ENCODE measurements around the gene BRINP3. TPM values are rescaled to one million over a fixed set of nuclear protein-coding genes. Genes with fewer than 3 reads are reported as not detected.

BRINP3 gene
- total RNA-seq, 1 donor from 2014 or later: 0.25 TPM

DNA sequence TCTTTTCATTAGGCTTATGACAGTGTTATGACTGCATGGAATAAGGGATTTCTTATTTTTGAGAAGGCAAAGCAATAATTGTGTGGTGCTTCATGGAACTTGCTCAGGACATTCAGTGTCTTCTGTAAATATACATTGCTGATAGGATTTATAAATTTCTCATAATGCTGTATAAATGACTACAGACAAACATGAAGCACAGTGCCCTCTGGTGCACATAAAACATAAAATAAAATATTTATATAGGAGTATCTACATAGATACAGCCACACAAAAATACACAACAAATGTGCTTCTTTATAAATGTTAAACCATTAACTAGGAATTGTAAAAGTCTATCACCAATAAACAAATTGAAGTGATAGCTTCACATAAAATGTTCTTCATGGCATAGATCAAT lies 24.1 kb downstream of the BRINP3 start:
- H3K4me1 Mint-ChIP-seq: no peaks in the 10 kb centered on the region

DNA sequence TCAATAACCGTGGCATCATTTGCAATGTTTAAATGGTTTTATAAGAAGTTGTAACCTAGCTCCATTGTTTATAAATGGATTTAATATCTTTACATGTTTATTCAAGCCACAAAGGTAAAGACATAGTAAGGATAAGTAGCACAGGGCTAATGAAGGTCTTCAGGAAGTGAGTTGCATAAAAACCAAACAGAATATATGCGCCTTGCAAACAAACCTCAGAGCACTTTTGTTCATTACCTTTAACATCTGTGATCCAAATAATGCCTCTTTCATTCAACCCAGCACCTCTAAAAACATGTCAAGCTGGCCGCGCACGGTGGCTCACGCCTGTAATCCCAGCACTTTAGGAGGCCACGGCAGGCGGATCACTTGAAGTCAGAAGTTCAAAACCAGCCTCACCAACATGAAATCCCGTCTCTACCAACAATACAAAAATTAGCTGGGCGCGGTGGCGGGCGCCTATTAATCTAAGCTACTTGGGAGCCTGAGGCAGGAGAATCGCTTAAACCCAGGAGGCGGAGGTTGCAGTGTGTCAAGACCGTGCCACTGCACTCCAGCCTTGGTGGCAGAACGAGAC lies 25.3 kb downstream of the BRINP3 start:
- H3K27ac Mint-ChIP-seq: no peak overlapping the region
- no peaks in the 10 kb centered on the region for H3K9me3 Mint-ChIP-seq
- no peaks in the 10 kb centered on the region for H3K4me1 Mint-ChIP-seq
- TF ChIP-seq, protein P1, sequence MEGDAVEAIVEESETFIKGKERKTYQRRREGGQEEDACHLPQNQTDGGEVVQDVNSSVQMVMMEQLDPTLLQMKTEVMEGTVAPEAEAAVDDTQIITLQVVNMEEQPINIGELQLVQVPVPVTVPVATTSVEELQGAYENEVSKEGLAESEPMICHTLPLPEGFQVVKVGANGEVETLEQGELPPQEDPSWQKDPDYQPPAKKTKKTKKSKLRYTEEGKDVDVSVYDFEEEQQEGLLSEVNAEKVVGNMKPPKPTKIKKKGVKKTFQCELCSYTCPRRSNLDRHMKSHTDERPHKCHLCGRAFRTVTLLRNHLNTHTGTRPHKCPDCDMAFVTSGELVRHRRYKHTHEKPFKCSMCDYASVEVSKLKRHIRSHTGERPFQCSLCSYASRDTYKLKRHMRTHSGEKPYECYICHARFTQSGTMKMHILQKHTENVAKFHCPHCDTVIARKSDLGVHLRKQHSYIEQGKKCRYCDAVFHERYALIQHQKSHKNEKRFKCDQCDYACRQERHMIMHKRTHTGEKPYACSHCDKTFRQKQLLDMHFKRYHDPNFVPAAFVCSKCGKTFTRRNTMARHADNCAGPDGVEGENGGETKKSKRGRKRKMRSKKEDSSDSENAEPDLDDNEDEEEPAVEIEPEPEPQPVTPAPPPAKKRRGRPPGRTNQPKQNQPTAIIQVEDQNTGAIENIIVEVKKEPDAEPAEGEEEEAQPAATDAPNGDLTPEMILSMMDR (IDR thresholded peaks at IDR 0.05; ENCODE audit: unreplicated experiment): no peak
- no peaks in the 10 kb centered on the region for H3K36me3 Mint-ChIP-seq
- no peak overlapping the region for H3K4me3 Mint-ChIP-seq
- H3K27me3 Mint-ChIP-seq (ENCODE audit: low read depth): peaks cover 8% of the 10 kb centered on the region
- no peak for DNase-seq (ENCODE audit: low spot score in 2 of 2, unreplicated experiment in 2 of 2)

More for the DNA sequence above, 24.1 kb downstream of the BRINP3 start:
- Mint-ChIP-seq H3K9me3 (no peaks in the 10 kb centered on the region), H3K27me3 (ENCODE audit: low read depth) (peaks cover 8% of the 10 kb centered on the region), H3K27ac (no peak overlapping the region), H3K4me3 (no peak overlapping the region), H3K36me3 (no peaks in the 10 kb centered on the region)
- no peak for DNase-seq (ENCODE audit: low spot score in 2 of 2, unreplicated experiment in 2 of 2)
- TF ChIP-seq, protein P1 (IDR thresholded peaks at IDR 0.05; ENCODE audit: unreplicated experiment): peak; percentile 15

DNA sequence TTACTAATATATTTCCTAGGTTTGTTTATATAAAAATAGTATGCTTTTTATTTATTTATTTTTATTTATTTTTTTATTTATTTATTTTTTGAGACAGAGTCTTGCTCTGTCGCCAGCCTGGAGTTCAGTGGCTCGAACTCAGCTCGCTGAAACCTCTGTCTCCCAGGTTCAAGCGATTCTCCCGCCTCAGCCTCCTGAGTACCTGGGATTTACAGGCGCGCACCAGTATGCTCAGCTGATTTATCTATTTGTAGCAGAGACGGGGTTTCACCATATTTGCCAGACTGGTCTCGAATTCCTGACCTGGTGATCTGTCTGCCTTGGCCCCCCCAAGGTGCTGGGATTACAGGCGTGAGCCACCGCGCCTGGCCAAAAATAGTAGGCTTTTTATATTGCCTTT lies 33.2 kb downstream of the BRINP3 start:
- no peak overlapping the region for H3K4me3 Mint-ChIP-seq
- no peaks in the 10 kb centered on the region for H3K4me1 Mint-ChIP-seq
- H3K9me3 Mint-ChIP-seq: no peaks in the 10 kb centered on the region
- H3K27me3 Mint-ChIP-seq (ENCODE audit: low read depth): peaks cover 4% of the 10 kb centered on the region
- H3K27ac Mint-ChIP-seq: no peak overlapping the region
- TF ChIP-seq, protein P1 (IDR thresholded peaks at IDR 0.05; ENCODE audit: unreplicated experiment): no peak
- no peak for DNase-seq (ENCODE audit: low spot score in 2 of 2, unreplicated experiment in 2 of 2)
- no peaks in the 10 kb centered on the region for H3K36me3 Mint-ChIP-seq

DNA sequence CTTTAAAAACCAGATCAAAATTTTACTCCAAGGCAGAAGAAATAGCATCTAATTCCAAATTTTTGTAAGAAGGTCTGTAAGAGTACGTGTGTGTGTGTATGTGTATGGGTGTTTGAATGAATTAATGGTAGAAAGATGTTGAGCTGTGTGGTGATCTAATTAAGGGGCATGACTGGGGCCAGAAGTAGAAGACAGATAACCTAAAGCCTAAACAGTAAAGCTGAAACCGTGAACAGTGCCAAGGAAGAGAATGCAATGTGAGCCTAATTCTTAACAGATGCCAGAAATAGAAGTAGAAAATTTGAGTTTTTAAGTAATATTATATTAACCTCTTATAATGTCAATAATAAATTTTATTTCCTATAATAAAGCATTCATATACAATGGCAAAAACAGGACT lies 38.2 kb downstream of the BRINP3 start:
- Mint-ChIP-seq H3K27me3 (ENCODE audit: low read depth) (no peaks in the 10 kb centered on the region), H3K9me3 (no peaks in the 10 kb centered on the region), H3K27ac (no peak overlapping the region), H3K4me1 (no peaks in the 10 kb centered on the region), H3K36me3 (no peaks in the 10 kb centered on the region), H3K4me3 (no peak overlapping the region)
- TF ChIP-seq, protein P1 (IDR thresholded peaks at IDR 0.05; ENCODE audit: unreplicated experiment): no peak
- no peak for DNase-seq (ENCODE audit: low spot score in 2 of 2, unreplicated experiment in 2 of 2)

DNA sequence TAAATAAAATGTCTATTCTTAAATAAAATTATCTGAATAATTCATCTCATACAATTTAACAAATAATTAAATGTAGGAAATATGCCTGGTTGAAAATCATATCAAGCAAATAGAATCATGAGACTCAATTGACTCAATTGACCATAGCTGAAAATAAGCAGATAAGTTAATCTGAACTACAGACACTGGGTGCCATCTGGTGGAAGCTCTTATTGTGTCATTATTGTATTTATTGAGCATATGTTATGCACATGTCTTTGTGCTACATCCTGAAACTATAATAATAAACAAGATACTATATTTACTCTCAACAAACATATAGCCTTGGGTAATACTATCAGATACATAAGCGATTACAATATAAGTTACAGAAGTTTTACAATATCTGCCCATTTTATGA lies 41.0 kb downstream of the BRINP3 start:
- Mint-ChIP-seq H3K36me3 (no peaks in the 10 kb centered on the region), H3K27me3 (ENCODE audit: low read depth) (no peaks in the 10 kb centered on the region), H3K9me3 (no peaks in the 10 kb centered on the region), H3K27ac (no peak overlapping the region), H3K4me1 (no peaks in the 10 kb centered on the region), H3K4me3 (no peak overlapping the region)
- TF ChIP-seq, protein P1 (IDR thresholded peaks at IDR 0.05; ENCODE audit: unreplicated experiment): no peak
- no peak for DNase-seq (ENCODE audit: low spot score in 2 of 2, unreplicated experiment in 2 of 2)

DNA sequence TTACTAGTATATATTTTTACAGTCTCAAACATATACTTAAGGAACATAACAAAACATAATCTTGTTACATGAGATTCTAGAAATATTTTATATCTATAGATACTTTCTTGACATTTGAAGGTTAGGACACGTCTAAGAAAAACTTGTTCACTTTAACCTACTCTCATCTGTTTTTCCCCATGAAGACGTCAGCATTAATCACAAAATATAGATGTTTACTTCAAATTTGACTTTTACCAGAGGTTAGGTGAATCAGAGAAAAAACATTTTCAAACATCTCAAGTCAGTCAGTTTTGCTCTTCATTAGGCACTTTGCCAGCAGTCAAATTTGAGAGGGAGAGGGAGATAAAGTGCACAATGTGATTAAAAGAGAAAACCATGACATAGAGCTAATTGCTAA lies 47.7 kb downstream of the BRINP3 start:
- Mint-ChIP-seq H3K36me3 (no peaks in the 10 kb centered on the region), H3K27ac (no peak overlapping the region), H3K4me1 (no peaks in the 10 kb centered on the region), H3K4me3 (no peak overlapping the region), H3K9me3 (no peaks in the 10 kb centered on the region), H3K27me3 (ENCODE audit: low read depth) (peaks cover 2% of the 10 kb centered on the region)
- no peak for DNase-seq (ENCODE audit: low spot score in 2 of 2, unreplicated experiment in 2 of 2)
- TF ChIP-seq, protein P1 (IDR thresholded peaks at IDR 0.05; ENCODE audit: unreplicated experiment): no peak

All from mesothelial cell of epicardium (in vitro differentiated cells).